ENCODE results near the gene HDAC3.

Gene HDAC3

DNA sequence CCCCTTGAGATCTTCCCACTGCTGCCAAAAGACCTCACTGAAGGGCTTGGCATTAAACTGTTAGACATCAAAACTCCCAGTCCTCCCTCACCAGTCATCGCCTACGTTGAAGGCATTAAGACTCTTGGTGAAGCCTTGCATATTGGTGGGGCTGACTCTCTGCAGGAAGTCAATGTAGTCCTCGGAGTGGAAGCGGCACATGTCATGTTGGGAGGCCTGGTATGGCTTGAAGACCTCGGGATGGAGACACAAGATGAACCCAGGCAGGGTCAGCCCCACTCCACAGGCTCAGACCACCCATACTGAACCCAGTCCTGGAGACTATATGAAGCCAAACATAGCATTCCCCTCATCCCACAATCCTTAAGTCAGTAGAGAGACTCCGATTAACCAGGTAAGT lies 1.9 kb downstream of the HDAC3 start:
- Mint-ChIP-seq H3K4me1 (peaks cover 29% of the 10 kb centered on the region), H3K4me3 (peak overlapping the region; percentile 94), H3K9me3 (no peaks in the 10 kb centered on the region), H3K36me3 (peaks cover 7% of the 10 kb centered on the region), H3K27me3 (no peaks in the 10 kb centered on the region), H3K27ac (peak overlapping the region; percentile 5)
- ATAC-seq (ENCODE audit: low read depth) (no peak), DNase-seq (ENCODE audit: low spot score in 2 of 2) (no peak)

DNA sequence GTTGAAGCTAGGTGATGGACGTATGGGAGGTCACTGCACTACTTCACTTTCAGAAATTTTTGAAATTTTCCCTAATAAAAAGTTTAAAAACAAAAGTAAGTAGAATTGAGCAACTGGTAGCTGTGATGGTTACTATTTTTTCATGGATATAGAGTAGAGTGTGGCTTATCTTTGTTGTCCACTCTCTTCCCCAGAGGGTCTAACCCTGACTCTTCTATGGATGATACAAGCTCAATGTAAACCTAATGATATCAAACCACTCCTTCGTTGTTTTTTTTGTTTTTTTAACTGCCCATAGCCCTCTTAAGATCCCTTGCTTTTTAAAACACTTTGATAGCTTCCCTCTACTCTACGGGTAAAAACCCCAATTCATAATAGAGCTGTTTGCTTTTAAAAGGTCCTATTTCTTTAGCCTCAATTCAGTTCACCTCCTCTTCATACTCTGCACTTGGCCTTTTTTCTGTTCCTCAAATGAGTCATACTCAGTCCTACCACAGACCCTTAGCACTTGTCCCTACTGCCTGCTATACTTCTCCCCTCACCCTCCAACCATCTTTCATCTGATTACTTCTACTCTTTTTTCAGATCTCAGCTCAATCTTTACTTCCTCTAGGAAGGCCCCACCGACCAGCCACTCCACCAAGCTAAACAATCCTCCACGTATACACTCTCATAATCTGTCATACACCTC lies 2.6 kb downstream of the HDAC3 start:
- Mint-ChIP-seq H3K27ac (peak overlapping the region; percentile 5), H3K4me1 (peaks cover 29% of the 10 kb centered on the region), H3K36me3 (peaks cover 10% of the 10 kb centered on the region), H3K9me3 (no peaks in the 10 kb centered on the region), H3K4me3 (peak overlapping the region; percentile 10), H3K27me3 (no peaks in the 10 kb centered on the region)
- ATAC-seq (ENCODE audit: low read depth) (no peak), DNase-seq (ENCODE audit: low spot score in 2 of 2) (no peak)

DNA sequence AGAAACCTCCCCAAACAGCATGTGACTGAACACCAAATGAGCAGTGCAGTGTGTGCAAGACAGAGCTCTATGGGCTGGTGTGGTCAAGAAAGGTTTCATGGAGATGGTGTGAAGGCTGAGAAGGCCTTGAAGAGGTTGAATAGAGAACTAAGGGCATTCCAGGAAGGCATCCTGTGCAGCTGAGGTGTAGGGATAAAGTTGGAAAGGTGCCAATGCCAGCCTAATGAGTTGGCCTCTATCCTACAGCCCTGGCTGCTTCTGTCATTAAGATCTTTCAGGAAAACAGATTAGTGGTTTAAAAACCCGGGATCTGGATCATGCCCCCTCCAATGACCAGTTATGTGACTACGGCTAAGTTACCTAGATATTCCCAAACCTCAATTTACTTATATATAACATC lies 4.0 kb downstream of the HDAC3 start:
- H3K27me3 Mint-ChIP-seq, result no peaks in the 10 kb centered on the region
- H3K4me1 Mint-ChIP-seq, result peaks cover 24% of the 10 kb centered on the region

DNA sequence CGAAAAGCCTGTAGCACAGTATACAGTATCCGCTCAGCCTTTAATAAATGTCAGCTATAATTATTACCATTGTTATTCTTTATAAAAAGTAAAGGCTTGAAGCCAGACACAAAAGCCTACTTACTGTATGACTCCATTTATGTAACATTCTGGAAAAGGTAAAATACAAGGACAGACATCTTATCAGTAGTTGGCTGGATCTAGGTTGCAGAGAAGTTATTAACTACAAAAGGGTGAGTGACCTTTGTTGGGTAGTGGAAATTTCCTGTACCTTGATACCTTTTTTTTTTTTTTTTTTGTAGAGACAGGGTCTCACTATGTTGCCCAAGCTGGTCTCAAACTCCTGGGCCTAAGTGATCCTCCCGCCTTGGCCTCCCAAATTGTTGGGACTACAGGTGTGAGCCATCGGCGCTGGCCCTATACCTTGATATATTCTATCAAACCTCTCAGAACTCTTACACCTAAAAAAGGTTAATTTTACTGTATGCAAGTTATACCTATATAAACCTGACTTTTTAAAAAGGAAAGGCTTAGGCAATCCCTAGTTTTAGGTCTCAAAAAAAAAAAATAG lies 6.0 kb downstream of the HDAC3 start:
- Mint-ChIP-seq H3K4me1 (peaks cover 18% of the 10 kb centered on the region), H3K4me3 (no peak overlapping the region), H3K27ac (no peak overlapping the region), H3K9me3 (no peaks in the 10 kb centered on the region), H3K27me3 (no peaks in the 10 kb centered on the region), H3K36me3 (peaks cover 30% of the 10 kb centered on the region)
- ATAC-seq (ENCODE audit: low read depth) (no peak), DNase-seq (ENCODE audit: low spot score in 2 of 2) (no peak)

More for the DNA sequence above, 4.0 kb downstream of the HDAC3 start:
- DNase-seq (ENCODE audit: low spot score in 2 of 2) (no peak), ATAC-seq (ENCODE audit: low read depth) (no peak)
- H3K9me3 Mint-ChIP-seq, result no peaks in the 10 kb centered on the region
- no peak overlapping the region for H3K4me3 Mint-ChIP-seq
- peaks cover 21% of the 10 kb centered on the region for H3K36me3 Mint-ChIP-seq
- H3K27ac Mint-ChIP-seq, result no peak overlapping the region

DNA sequence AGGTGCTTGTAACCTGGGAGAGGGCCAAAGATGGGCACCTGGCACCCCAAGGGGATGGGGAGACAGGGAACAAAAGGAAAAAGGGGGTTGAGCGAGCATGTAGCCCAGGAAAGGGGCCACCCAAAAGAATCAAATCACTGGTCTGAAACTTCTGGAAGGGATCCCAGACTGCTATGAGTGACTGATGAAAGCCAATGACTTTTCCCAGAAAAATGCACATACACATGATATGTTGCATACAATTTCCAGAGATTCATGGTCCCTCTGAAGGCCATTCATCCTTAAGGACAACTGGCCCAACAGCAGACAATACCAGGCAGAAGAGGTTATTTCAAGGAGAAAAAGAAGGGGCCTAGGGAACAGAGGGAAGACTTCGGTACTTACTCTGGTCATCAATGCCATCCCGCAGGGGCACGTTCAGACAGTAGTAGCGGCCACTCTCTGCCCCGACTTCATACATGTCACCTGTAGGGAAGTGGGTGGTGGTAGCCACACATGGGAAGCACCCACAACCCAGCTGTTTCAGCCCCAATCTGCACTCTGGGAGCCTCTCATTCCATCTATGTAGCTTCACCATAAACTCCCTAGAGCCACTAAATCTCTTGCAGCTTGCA lies 8.4 kb downstream of the HDAC3 start:
- Mint-ChIP-seq H3K4me1 (peaks cover 10% of the 10 kb centered on the region), H3K9me3 (no peaks in the 10 kb centered on the region), H3K36me3 (peaks cover 37% of the 10 kb centered on the region), H3K4me3 (no peak overlapping the region), H3K27ac (peak overlapping the region; percentile 72), H3K27me3 (no peaks in the 10 kb centered on the region)
- DNase-seq (ENCODE audit: low spot score in 2 of 2) (no peak), ATAC-seq (ENCODE audit: low read depth) (no peak)

DNA sequence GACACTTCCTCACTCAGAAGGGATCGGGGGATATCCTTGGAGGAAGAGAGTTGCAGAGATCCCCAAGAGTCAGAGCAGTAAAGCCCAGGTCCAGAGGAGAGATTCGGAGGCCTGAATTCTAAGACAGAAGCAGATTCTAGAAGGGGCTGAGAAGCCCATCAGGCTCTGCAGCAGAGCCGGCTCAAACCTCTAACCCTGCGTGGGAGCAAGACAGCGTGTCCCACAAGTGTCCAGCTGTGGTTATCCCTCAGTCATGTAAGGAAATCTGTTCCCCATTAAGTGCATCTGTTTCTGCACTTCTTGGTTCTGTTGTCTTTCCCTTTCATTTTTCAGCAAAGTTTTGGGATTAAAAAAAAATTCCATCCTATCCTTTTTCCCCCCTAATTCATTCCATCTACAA lies 13.0 kb downstream of the HDAC3 start:
- ATAC-seq (ENCODE audit: low read depth), result no peak
- H3K27ac Mint-ChIP-seq, result peak overlapping the region; percentile 79
- H3K27me3 Mint-ChIP-seq, result no peaks in the 10 kb centered on the region
- H3K9me3 Mint-ChIP-seq, result no peaks in the 10 kb centered on the region
- H3K4me1 Mint-ChIP-seq, result peaks cover 20% of the 10 kb centered on the region
- peak overlapping the region; percentile 67 for H3K4me3 Mint-ChIP-seq
- no peak for DNase-seq (ENCODE audit: low spot score in 2 of 2)
- peaks cover 37% of the 10 kb centered on the region for H3K36me3 Mint-ChIP-seq

DNA sequence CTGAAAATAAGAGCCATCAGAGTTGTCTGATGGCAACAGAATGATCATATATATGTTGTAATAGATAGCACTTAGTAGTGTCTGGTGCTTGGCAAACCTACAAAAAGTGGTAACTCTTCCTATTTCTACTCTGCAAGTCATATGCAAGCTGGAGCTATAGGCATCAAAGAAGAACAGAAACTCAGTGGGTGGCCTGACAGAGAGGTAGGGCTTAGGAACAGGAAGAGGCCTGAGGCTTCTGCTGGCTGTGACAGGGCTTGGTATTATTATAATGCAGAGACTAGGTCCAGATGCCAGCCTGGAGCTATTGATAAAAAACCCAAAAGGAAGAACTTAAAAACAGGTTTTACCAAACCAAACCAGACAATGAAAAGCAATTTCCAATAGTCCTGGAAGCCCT lies 13.5 kb downstream of the HDAC3 start:
- Mint-ChIP-seq H3K27ac (peak overlapping the region; percentile 79), H3K9me3 (no peaks in the 10 kb centered on the region), H3K4me1 (peaks cover 21% of the 10 kb centered on the region), H3K27me3 (no peaks in the 10 kb centered on the region), H3K36me3 (peaks cover 35% of the 10 kb centered on the region), H3K4me3 (peak overlapping the region; percentile 67)
- ATAC-seq (ENCODE audit: low read depth), result peak; percentile 52
- peak; percentile 30 to 44 for DNase-seq (ENCODE audit: low spot score in 2 of 2)

DNA sequence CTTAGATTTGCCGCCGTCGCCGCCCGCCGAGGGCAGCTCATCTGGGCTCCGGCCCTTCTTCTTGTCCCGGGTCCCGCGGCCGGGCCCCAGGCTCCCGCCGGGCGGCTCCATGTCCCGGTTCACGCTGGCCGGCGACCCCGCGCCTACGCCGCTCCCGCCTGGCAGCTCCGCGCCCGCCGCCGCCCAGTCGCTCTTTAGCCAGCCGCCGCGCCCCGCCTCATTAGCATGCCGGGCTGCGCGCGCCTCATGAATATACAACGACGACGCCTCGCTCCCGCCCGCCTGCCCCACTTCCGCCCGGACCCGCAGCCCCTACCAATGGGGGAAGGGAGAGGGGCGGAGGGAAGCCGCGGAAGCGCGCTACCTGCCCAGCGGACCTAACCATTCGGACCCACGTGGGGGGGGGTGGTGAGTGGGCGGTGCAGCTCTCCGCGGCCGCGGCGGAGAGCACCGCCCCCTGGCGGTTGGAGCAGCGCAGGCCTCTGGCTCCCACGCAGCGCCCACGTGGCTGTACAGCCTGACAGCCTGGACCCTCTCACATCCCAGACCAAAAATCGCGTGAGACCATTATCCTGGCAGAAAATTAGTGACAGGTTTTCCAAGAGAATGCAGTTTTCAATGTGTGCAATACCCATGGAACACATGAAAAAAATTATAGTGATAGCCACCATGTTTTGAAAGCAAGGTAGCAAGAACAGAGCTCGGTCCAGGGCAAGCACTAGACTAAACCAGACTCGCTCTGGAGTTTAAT lies 17.7 kb downstream of the HDAC3 start, which contains the start of gene DIAPH1:
Gene DIAPH1, minus strand, starts transcription at position 197 of the 751 bp plus-strand sequence. Its CDS starts 86 bp downstream, at position 111.
- H3K27ac Mint-ChIP-seq, result peak within 1 kb of the TSS; percentile 97
- no peaks in the 10 kb centered on the region for H3K9me3 Mint-ChIP-seq
- peak within 1 kb of the TSS; percentile 97 for H3K4me3 Mint-ChIP-seq
- H3K4me1 Mint-ChIP-seq, result peaks cover 49% of the 10 kb centered on the region
- peaks cover 17% of the 10 kb centered on the region for H3K36me3 Mint-ChIP-seq
- no peaks in the 10 kb centered on the region for H3K27me3 Mint-ChIP-seq
- ATAC-seq (ENCODE audit: low read depth) (peak; percentile 87), DNase-seq (ENCODE audit: low spot score in 2 of 2) (peak; percentile 92 to 96)

DNA sequence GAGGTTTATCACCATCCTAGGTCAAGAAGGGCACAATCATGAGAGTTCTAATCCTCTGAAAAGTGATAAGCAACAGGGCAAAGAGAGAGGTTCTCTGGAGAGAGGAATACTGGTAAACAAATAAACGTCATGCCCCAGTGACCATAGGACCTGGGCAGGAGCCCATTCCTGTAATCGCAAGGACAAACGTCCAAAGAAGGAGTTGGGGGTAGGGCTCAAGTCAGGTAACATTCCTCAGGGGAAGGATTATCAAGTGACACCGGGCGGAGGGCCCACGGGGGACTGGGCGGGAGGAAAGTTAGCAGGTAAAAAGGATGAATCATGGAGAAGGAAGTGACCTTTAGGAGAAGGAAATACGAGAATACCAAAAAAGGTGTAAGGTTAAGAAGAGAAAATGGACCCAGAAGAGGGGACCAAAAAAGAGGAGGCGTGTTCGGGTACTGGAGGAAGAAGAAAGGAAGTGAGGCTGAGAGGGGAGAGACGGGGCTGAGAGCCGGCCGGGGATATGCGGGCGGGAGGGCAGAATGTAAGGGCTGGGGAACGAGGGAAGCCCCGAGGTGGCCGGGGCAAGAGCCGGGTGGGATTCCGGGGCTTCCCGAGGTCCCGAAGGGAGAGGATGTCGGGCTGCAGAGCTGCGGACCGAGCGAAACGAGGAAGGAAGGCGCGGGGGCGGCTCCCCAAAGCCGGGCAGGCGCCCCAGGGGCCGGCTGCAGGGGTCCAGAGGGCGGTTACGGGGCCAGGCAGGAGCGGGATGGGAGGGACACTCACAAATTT lies 18.4 kb downstream of the HDAC3 start:
- Mint-ChIP-seq H3K27me3 (no peaks in the 10 kb centered on the region), H3K36me3 (peaks cover 14% of the 10 kb centered on the region)

DNA sequence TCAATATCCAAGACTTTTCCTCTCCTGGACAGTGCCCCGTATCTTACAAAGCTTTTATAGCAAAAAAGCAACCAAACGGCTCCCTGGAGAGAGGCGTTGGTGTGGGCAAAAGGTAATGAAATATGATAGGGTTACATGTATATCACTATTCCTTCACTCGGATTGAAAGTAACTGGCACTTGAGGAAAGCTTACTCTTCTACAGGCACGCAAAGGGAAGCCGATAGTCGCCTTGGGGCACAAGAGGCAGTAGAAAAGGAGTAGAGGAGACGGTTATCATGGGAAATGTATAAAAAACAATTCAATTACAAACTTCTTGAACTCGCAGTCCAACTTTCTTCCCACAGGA lies 19.0 kb downstream of the HDAC3 start:
- Mint-ChIP-seq H3K36me3 (peaks cover 11% of the 10 kb centered on the region), H3K4me1 (peaks cover 49% of the 10 kb centered on the region)
- ATAC-seq (ENCODE audit: low read depth), result no peak

More for the DNA sequence above, 18.4 kb downstream of the HDAC3 start:
- H3K9me3 Mint-ChIP-seq, result no peaks in the 10 kb centered on the region
- H3K4me3 Mint-ChIP-seq, result peak overlapping the region; percentile 97
- peak overlapping the region; percentile 97 for H3K27ac Mint-ChIP-seq
- DNase-seq (ENCODE audit: low spot score in 2 of 2) (peak in 1 of 2 donors; percentile 48), ATAC-seq (ENCODE audit: low read depth) (peak; percentile 30)
- peaks cover 47% of the 10 kb centered on the region for H3K4me1 Mint-ChIP-seq

DNA sequence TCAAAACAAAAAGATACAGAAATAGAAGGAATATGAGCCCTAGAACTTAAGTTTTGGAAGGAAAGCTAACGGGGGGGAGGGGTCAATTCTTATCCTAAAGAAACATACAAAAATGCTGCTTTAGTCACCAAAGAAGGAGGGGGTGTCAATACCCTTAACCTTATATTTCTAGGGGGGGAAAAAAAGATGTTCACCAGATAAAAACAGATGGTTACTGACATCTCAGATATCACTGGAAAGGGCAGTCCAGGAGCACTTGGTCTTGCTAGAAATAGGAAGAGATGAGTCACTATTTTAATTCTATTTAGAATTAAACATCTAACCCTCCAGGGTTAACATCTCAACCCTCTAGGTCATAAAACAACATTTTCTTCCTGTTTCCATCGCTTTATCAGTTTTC lies 19.5 kb downstream of the HDAC3 start:
- Mint-ChIP-seq H3K4me3 (peak overlapping the region; percentile 97), H3K9me3 (no peaks in the 10 kb centered on the region), H3K27me3 (no peaks in the 10 kb centered on the region), H3K36me3 (peaks cover 11% of the 10 kb centered on the region), H3K4me1 (peaks cover 53% of the 10 kb centered on the region), H3K27ac (peak overlapping the region; percentile 97)
- DNase-seq (ENCODE audit: low spot score in 2 of 2), result no peak
- no peak for ATAC-seq (ENCODE audit: low read depth)

More for the DNA sequence above, 19.0 kb downstream of the HDAC3 start:
- no peak for DNase-seq (ENCODE audit: low spot score in 2 of 2)
- no peaks in the 10 kb centered on the region for H3K9me3 Mint-ChIP-seq
- H3K4me3 Mint-ChIP-seq, result peak overlapping the region; percentile 97
- peak overlapping the region; percentile 97 for H3K27ac Mint-ChIP-seq
- no peaks in the 10 kb centered on the region for H3K27me3 Mint-ChIP-seq

DNA sequence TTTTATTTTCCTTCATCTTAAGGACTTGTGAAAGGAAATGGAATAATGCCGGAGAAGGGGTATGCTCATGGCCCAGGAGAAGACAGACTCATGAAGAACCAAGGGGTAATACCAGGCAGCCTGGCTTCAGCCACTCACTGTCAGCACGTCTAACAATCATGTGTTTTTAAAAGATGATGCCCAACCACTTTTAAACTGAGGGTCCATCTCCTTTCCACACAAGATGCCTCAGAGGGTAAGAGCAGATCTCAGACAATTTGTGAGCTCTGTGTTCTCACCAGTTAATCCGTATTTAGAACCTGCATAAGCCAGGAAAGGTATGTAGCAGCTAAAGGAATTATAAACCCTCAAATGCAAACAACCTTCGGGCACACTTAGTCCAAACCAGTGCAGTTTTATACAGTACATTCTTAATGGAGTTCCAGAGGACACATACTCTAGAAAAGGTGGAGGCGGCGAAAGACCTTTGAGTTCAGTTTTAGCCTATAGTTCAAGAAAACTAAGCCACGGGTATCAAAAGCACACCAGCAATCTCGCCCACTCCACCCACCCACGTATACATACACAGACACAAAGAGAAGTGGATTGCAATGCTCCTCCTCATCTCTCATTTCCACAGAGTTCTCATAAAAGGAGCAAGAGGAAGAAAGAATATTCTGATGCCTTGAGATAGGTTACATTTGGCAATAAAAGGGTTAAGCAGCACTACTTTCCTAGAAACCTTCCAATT lies 20.5 kb downstream of the HDAC3 start:
- H3K27ac Mint-ChIP-seq, result peak overlapping the region; percentile 97
- H3K27me3 Mint-ChIP-seq, result no peaks in the 10 kb centered on the region
- ATAC-seq (ENCODE audit: low read depth) (no peak), DNase-seq (ENCODE audit: low spot score in 2 of 2) (no peak)
- H3K4me1 Mint-ChIP-seq, result peaks cover 51% of the 10 kb centered on the region
- peaks cover 7% of the 10 kb centered on the region for H3K36me3 Mint-ChIP-seq
- peak overlapping the region; percentile 97 for H3K4me3 Mint-ChIP-seq
- no peaks in the 10 kb centered on the region for H3K9me3 Mint-ChIP-seq

DNA sequence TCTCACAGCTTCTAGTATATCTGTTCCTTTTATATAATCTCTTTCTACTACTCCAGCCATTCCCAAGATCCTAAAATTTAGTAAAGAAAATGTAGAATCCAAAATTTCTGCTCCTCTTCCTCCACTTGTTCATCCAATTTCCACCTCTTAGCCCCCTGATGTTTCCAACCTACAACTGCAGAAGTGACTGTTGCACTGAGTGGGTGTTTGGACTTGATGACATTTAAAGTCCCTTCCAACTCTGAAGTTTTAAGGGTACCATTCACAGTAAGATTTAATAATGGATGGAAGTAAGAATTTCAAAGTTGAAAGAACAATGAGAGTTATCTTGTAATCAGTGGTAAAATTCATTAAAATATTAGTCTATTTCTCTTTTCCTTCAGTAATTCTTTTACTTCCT lies 23.3 kb downstream of the HDAC3 start:
- Mint-ChIP-seq H3K4me3 (no peak overlapping the region), H3K27ac (no peak overlapping the region), H3K9me3 (no peaks in the 10 kb centered on the region), H3K36me3 (peaks cover 9% of the 10 kb centered on the region), H3K4me1 (peaks cover 56% of the 10 kb centered on the region), H3K27me3 (no peaks in the 10 kb centered on the region)
- DNase-seq (ENCODE audit: low spot score in 2 of 2) (no peak), ATAC-seq (ENCODE audit: low read depth) (no peak)

Measured in memory B cell (primary cell).